ENCODE results near the gene ATP1A3. TPM values are rescaled to one million over a fixed set of nuclear protein-coding genes. Genes with fewer than 3 reads are reported as not detected.

The ATP1A3 gene
- total RNA-seq, 1 donor from 2014 or later = 416 TPM

- no peak for DNase-seq
- ATAC-seq = no peak
- intact Hi-C loops (cut with micrococcal nuclease) = no loop called here
Observed at GRCh38 chr19:41924151-41925145, 69.6 kb downstream of the ATP1A3 start.

GRCh38 chr19:41923045-41923788, 70.8 kb downstream of the ATP1A3 start:
- intact Hi-C loops (cut with micrococcal nuclease) = no loop called here
- ATAC-seq = no peak
- DNase-seq = no peak

GRCh38 chr19:41922585-41922984, 71.4 kb downstream of the ATP1A3 start:
- intact Hi-C loops (cut with micrococcal nuclease) = no loop called here
- DNase-seq (no peak), ATAC-seq (no peak)

GRCh38 chr19:41921577-41922576, 72.2 kb downstream of the ATP1A3 start:
- DNase-seq (no peak), ATAC-seq (no peak)
- intact Hi-C loops (cut with micrococcal nuclease) = no loop called here

GRCh38 chr19:41920882-41921576, 73.0 kb downstream of the ATP1A3 start:
- intact Hi-C loops (cut with micrococcal nuclease) = no loop called here
- ATAC-seq = no peak
- no peak for DNase-seq

GRCh38 chr19:41919948-41920712, 73.9 kb downstream of the ATP1A3 start:
- ATAC-seq = no peak
- no peak for DNase-seq
- intact Hi-C loops (cut with micrococcal nuclease) = no loop called here

GRCh38 chr19:41918653-41919244, 75.3 kb downstream of the ATP1A3 start:
- DNase-seq (no peak), ATAC-seq (no peak)

GRCh38 chr19:41918095-41918494, 75.9 kb downstream of the ATP1A3 start:
- no peak for ATAC-seq
- intact Hi-C loops (cut with micrococcal nuclease) = no loop called here
- DNase-seq = no peak

More at GRCh38 chr19:41918653-41919244, 75.3 kb downstream of the ATP1A3 start:
- intact Hi-C loops (cut with micrococcal nuclease) = no loop called here

GRCh38 chr19:41917676-41918075, 76.4 kb downstream of the ATP1A3 start:
- intact Hi-C loops (cut with micrococcal nuclease) = no loop called here
- ATAC-seq (no peak), DNase-seq (no peak)

Other genes starting within 250 kb of the ATP1A3 start
- not detected for gene CEACAM6, start 238.7 kb downstream of the ATP1A3 start, total RNA-seq
- gene CEACAM3, start 197.6 kb downstream of the ATP1A3 start, total RNA-seq = 0.32 TPM
- not detected for gene LYPD4, start 149.5 kb downstream of the ATP1A3 start, total RNA-seq
- not detected for gene DMRTC2, start 149.2 kb downstream of the ATP1A3 start, total RNA-seq
- gene RPS19, start 134.0 kb downstream of the ATP1A3 start, total RNA-seq = 559 TPM
- gene CD79A, start 117.0 kb downstream of the ATP1A3 start, total RNA-seq = not detected
- gene ARHGEF1, start 111.0 kb downstream of the ATP1A3 start, total RNA-seq = 26.9 TPM
- not detected for gene ERFL, start 65.8 kb downstream of the ATP1A3 start, total RNA-seq
- gene RABAC1, start 34.9 kb downstream of the ATP1A3 start, total RNA-seq = 61.0 TPM
- 5.4 TPM for gene GRIK5, start 76.0 kb upstream of the ATP1A3 start, total RNA-seq
- 10.2 TPM for gene ZNF574, start 81.9 kb upstream of the ATP1A3 start, total RNA-seq
- 1.8 TPM for gene POU2F2, start 138.2 kb upstream of the ATP1A3 start, total RNA-seq
- 17.2 TPM for gene DEDD2, start 223.4 kb upstream of the ATP1A3 start, total RNA-seq
- gene ZNF526, start 226.1 kb upstream of the ATP1A3 start, total RNA-seq = 6.7 TPM
- gene GSK3A, start 248.4 kb upstream of the ATP1A3 start, total RNA-seq = 40.0 TPM

All from left ventricle myocardium superior (tissue), 1 donor.